Measurements from ENCODE around the gene PEAK1.

Gene PEAK1

DNA sequence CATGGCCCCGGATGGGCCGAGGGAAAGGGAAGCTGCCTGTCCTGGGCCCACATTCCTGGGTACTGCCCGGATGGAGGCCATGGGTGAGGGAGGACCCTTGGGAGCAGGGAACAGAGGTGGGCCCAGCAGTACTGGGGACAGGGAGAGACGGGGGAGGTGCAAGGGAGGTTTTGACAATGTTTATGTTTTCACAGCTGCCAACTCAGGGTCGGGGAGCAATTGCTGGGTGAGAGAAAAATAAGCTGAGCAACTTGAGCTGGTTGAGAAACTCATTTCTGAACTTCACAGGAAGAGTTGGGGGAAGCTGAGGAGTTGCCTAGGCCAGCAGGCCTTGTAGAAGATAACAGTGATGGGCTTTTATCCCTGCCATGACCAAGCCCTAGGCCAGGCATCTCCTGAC, 337.9 kb downstream of the PEAK1 start:
- DNase-seq, result no peak

GRCh38 chr15:77076323-77076915, 343.5 kb downstream of the PEAK1 start:
- no peak for DNase-seq

- DNase-seq, result no peak
These were observed 344.4 kb downstream of the PEAK1 start for GRCh38 chr15:77075528-77075927.

DNA sequence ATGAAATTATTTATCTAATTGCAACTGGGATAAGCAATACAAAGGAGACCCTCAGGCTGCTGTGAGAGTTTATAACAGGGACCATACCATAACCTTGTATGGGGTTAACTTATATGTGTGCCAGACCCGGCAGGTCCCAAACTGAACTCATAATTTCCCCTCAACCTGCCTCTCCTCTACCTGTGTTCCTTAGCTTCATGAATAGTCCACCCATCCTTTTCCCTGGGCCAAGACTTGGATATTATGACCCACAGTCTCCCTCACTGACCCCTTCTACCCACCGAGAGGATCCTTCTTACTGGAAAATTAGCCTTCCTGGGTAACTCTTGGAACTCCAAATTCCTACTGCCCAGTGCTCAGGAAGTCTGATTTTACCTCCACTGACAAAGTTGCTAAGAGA, 345.6 kb downstream of the PEAK1 start:
- no peak for DNase-seq

GRCh38 chr15:77071305-77072223, 348.3 kb downstream of the PEAK1 start:
- no peak for DNase-seq

- peak; percentile 75 for DNase-seq
These were observed 349.2 kb downstream of the PEAK1 start, which contains the start of gene TSPAN3 for GRCh38 chr15:77070495-77071304. TSS of gene TSPAN3 (minus strand) at chr15:77071109. CDS start at chr15:77070954, 155 bp downstream.

- DNase-seq, result no peak
These were observed 349.8 kb downstream of the PEAK1 start for GRCh38 chr15:77070180-77070494.

DNA sequence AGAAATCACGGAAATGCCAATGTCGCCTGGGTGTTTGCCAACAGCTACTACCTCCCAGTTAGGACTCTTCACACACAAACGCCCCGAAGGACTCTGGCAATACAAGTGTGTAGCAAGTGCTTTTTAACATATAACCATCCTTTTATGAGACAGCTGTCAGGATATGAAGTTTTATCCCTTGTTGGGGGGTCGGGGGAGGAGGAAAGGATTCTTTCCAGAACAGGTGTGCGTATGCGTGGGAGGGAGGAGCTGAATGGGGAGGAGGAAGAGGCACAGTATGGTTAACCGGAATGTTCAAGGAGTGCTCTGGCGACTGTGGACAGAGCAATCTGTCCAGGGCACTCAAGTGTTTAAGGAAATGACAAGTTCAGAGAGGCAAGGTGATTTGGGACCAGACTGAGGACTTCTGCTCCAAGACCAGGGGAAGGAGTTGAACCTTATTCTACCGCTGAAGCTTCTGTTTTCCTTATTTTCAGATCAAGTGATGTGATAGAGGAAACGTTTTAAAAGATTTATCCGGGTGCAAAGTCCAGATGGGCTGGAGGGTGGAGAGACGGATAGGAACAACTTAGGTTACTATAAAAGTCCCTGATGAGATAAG, 350.3 kb downstream of the PEAK1 start:
- no peak for DNase-seq

GRCh38 chr15:77068633-77069032, 351.3 kb downstream of the PEAK1 start:
- no peak for DNase-seq

DNA sequence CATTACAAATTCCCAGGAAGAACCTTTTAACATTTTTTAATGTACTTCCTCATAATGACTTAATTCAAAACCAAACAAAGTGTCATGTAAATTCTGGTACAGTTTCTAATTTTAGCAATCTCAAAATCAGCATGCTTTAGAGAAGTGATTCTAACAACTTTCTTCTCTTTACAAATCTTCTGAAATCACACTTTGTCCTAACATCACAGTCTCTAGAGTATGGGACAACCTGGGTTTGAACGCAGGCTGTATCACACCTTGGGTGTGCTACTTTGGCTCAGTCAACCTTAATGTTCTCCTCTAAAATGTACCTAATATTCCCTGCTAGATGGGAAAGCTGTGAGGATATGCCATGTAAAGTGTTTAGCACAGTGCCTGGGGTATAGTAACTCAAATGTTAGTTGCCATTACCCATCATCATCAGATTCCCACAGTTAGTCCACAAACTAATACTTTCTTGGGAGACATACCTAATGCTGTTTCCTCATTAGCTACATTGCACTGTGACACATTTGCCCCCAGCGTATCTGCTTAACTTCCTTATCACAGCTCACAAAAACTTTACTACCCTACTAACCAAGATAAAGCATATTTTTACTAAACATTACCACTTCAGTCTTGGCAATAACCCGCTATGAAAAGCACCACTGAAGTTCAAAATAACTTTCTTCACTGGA, 352.1 kb downstream of the PEAK1 start:
- no peak for DNase-seq

- no peak for DNase-seq
These were observed 352.8 kb downstream of the PEAK1 start for GRCh38 chr15:77066971-77067690.

GRCh38 chr15:77064539-77065308, 355.2 kb downstream of the PEAK1 start:
- DNase-seq, result no peak

DNA sequence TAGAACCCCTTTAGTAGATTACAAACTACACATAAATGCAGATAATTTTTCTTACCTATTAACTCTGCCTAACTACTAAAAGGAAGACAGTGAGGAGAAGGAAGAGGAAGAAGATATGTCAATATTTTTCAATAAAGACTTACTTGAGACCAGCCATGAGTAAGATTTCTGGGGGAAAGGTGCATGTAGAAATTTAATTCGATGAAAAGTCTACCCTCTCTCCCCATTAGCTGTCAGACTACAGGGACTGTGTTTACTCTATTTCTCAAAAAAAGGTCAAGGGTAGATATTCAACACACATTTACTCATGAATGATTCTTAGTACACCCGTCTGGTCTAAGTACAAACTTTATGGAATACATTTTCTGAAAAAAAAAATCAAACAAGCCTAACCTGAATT, 355.8 kb downstream of the PEAK1 start:
- DNase-seq, result no peak

DNA sequence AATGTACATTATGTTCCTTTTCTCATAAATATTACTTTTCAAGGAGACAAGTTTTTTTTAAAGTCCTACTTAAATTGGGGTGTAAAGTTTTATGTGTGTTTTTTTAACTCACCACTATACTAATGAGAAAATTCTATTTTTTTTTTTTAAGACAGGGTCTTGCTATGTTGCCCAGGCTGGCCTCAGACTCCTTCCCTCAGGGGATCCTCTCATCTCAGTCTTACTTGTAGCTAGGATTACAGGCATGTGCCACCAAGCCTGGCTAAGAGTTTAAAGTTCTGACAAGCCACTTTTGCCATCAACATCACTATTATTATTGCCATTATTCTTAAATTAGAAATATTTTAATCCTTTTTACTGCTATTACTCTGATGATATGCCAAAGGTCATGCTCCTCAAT, 356.7 kb downstream of the PEAK1 start:
- no peak for DNase-seq

DNA sequence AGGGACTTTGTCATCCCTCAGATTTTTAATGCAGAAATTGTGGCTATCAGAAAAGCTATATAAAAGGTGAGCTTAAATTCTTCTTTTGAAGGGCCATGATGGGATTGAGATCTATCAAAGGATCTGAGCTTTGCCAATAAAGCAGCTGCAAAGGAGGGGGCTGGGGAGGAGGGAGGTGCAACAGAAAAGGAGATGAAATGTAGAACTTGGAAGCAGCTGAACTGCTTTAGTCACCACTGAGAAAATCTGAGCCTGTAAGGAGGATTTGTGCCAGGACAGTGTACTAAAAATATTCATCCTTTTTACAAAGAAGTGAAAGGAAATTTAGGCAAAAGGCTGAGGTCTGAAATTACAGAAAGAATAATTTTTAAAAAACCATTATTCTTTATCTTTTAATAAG, 359.4 kb downstream of the PEAK1 start:
- no peak for DNase-seq

GRCh38 chr15:77059786-77060361, 360.0 kb downstream of the PEAK1 start:
- DNase-seq, result no peak

GRCh38 chr15:77058468-77058867, 361.4 kb downstream of the PEAK1 start:
- DNase-seq, result no peak

DNA sequence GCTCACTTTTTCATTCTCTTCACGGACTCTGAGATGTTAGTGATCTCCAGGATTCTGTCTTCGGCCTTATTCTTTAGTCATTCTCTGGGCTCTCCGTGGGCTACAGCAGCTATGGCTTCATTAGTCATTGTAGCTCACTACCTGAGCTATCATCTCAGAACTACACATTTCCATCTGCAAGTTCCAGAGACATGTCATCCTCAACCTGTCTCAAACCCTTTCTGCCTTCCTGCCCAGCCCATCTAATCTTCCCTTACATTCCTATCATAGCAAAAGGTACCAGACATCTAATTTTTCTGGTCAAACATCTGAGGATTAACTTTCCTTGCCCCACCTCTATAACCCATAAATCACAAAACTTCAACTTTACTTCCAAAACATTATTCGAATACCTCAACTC, 362.2 kb downstream of the PEAK1 start:
- DNase-seq, result no peak

DNA sequence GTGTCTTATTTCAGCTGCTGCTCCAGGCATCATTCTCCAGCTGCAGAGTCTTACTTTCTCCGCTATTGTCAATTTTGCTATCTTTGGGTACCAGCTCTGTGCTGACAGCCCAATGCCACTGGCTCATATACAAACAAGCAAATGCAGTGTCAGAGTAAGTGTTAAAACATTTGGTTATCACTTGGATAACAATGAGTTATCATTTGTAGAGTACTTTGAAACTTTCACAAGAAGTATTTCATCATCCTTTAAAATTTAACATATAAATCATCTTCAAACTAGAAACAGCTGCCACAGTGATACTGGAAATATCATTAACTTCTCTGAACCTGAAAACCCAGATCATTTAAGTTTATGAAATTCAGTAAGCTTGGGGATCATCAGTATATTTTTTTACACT, 362.8 kb downstream of the PEAK1 start:
- DNase-seq, result no peak

DNA sequence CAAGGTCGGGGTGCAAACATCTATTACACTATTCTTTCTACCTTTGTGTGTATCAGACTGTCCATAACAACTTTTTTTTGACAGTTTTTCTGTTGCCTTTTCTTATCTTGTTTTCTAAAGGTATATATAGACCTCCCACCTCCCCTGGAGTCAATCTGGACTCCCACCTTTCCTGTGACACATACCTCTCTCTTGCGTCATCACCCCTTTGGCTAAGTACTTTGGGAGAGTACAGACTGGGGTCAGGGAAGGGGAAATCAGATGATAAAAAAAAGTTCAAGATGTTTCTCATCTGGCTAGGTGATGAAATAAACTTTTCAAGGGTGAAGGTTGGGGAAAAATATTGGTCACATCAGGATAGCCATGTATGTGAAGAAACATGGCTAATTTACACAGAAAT, 366.2 kb downstream of the PEAK1 start:
- DNase-seq, result no peak

DNA sequence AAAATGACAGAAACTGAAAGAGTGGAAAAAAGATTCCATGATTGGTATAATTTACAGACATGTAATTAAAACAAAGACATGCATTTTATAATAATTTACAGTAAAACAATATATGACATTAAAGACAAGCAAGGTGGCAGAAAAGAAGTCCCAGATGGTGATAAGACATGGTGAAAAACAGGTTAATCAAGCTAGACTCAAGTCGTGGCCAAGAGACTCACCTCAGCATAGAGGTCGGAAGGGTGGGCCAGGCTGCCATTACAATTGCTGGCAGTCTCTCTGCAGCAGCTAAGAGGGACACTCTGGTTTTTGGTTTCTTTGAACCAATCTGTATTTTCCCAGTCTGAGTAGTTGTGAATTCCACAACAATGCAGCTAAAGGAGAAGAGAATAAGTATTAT, 367.3 kb downstream of the PEAK1 start:
- DNase-seq, result no peak

Measured in NCI-H1105 (cell line).